Endothelial cell of umbilical vein (primary cell): ENCODE measurements around the gene LUZP2. TPM values are rescaled to one million over a fixed set of nuclear protein-coding genes. Genes with fewer than 3 reads are reported as not detected.

ENCODE experiments used
- BruUV-seq: library from RNA; stranded (reverse); fragments of 400-500 nt; replicated peaks from 2 replicates; lab custom pipeline; 2021; lab: Mats Ljungman, UMichigan
- CTCF ChIA-PET: fragments of 300-600, 350-600 bp; sonication (Branson Sonifier 250); formaldehyde crosslinking; loops from one replicate; lab custom pipeline; 2021; ENCODE audit warnings: antibody characterized with exemption, inconsistent platforms; lab: Charles Lee
- POLR2A ChIA-PET: fragments of 300-600, 350-600 bp; sonication (Branson Sonifier 250); formaldehyde crosslinking; loops from one replicate; lab custom pipeline; 2021; ENCODE audit warnings: antibody characterized with exemption, inconsistent platforms; lab: Charles Lee
- DNase-seq: peaks from one replicate; pipeline ENCODE4 v3.0.0-alpha.2; 2011; ENCODE audit warnings: low read depth, low spot score
- FAIRE-seq: peaks from 2 replicates; lab custom pipeline; 2011; peaks lifted over from hg19 to GRCh38; lab: Jason Lieb, UNC
- H2AFZ ChIP-seq: 2 replicates; pipeline ENCODE4 v1.6.0; 2012; ENCODE audit warnings: low read depth, low read length, control low read depth, inconsistent platforms
- H3K27ac ChIP-seq: 2 replicates; pipeline ENCODE4 v1.5.1; 2011; ENCODE audit warnings: low read depth, mild to moderate bottlenecking, control low read depth, low read length, moderate library complexity; ENCODE audit not compliant: insufficient read depth
- H3K27me3 ChIP-seq, 2 experiments: 2 replicates each; pipeline versions ENCODE4 v1.6.0 to v1.6.1; 2011; ENCODE audit warnings: low read length in 2 of 2, mixed read lengths in 1 of 2; ENCODE audit not compliant: control insufficient read depth in 2 of 2, insufficient read depth in 2 of 2
- H3K36me3 ChIP-seq, 2 experiments: 2 replicates in 1 of 2; 3 replicates in 1 of 2; pipeline ENCODE4 v1.5.1; 2011; ENCODE audit warnings: low read length in 2 of 2, mild to moderate bottlenecking in 1 of 2, moderate library complexity in 1 of 2; ENCODE audit not compliant: control insufficient read depth in 2 of 2, insufficient read depth in 2 of 2; ENCODE audit errors: extremely low read depth in 1 of 2
- H3K4me1 ChIP-seq: 3 replicates; pipeline ENCODE4 v1.5.1; 2011; ENCODE audit warnings: mild to moderate bottlenecking, low read length; ENCODE audit not compliant: control insufficient read depth, insufficient read depth; ENCODE audit errors: extremely low read depth
- H3K4me2 ChIP-seq: 2 replicates; pipeline ENCODE4 v1.6.1; 2011; ENCODE audit warnings: low read length, control low read depth, mixed read lengths; ENCODE audit not compliant: insufficient read depth
- H3K4me3 ChIP-seq, 3 experiments: fragments of 200-600 bp in 1 of 3; sonication (generic), shearing (Covaris generic) in 1 of 3; replicated peaks in 1 of 3; 2 replicates each; pipeline ENCODE4 v1.5.1; 2011 to 2016; ENCODE audit warnings: control low read depth in 3 of 3, low read length in 3 of 3, mild to moderate bottlenecking in 2 of 3, inconsistent platforms in 1 of 3, low read depth in 1 of 3, moderate library complexity in 1 of 3; ENCODE audit not compliant: insufficient read depth in 1 of 3
- H3K79me2 ChIP-seq: 2 replicates; pipeline ENCODE4 v1.6.0; 2012; ENCODE audit warnings: low read length, inconsistent platforms; ENCODE audit not compliant: control insufficient read depth, insufficient read depth
- H3K9ac ChIP-seq: replicated peaks from 2 replicates; pipeline ENCODE3; 2011; ENCODE audit warnings: low read length, control low read depth; ENCODE audit not compliant: insufficient read depth; ENCODE audit errors: extremely low read depth
- H3K9me1 ChIP-seq: replicated peaks from 3 replicates; pipeline ENCODE4 v1.6.0; 2011; ENCODE audit warnings: mild to moderate bottlenecking, low read length; ENCODE audit not compliant: control insufficient read depth, insufficient read depth; ENCODE audit errors: extremely low read depth
- H3K9me3 ChIP-seq: replicated peaks from 2 replicates; pipeline ENCODE4 v1.5.1; 2012; ENCODE audit warnings: low read length, inconsistent platforms; ENCODE audit not compliant: control insufficient read depth, insufficient read depth
- H4K20me1 ChIP-seq: replicated peaks from 2 replicates; pipeline ENCODE3; 2011; ENCODE audit warnings: mild to moderate bottlenecking, low read length; ENCODE audit not compliant: control insufficient read depth, insufficient read depth; ENCODE audit errors: extremely low read depth
- CTCF ChIP-seq, 2 donors: IDR thresholded peaks; 1 replicate in 1 of 2; 2 replicates in 1 of 2; pipeline ENCODE4 v1.5.1; 2011; ENCODE audit warnings: low read length in 2 of 2, mild to moderate bottlenecking in 2 of 2, moderate library complexity in 2 of 2, control low read depth in 1 of 2, inconsistent platforms in 1 of 2, low read depth in 1 of 2; ENCODE audit not compliant: insufficient read depth in 1 of 2; ENCODE audit errors: extremely low read depth in 1 of 2
- EZH2 ChIP-seq: IDR thresholded peaks from 2 replicates; pipeline ENCODE4 v1.6.1; 2012; ENCODE audit warnings: borderline replicate concordance, low read depth, mild to moderate bottlenecking, moderate library complexity, low read length, inconsistent platforms; ENCODE audit not compliant: severe bottlenecking
- FOS ChIP-seq: IDR thresholded peaks from 2 replicates; pipeline ENCODE4 v1.6.1; 2011; ENCODE audit warnings: mild to moderate bottlenecking, low read length, moderate library complexity, borderline replicate concordance; ENCODE audit not compliant: insufficient read depth
- GATA2 ChIP-seq: IDR thresholded peaks from 2 replicates; pipeline ENCODE4 v1.7.0; 2011; ENCODE audit warnings: low read depth, mild to moderate bottlenecking, moderate library complexity, mixed read lengths, low read length; ENCODE audit not compliant: insufficient read length, insufficient read depth
- JUN ChIP-seq: IDR thresholded peaks from 2 replicates; pipeline ENCODE4 v1.6.1; 2011; ENCODE audit warnings: borderline replicate concordance, low read depth; ENCODE audit not compliant: insufficient read length, insufficient read depth
- MAX ChIP-seq: IDR thresholded peaks from 2 replicates; pipeline ENCODE4 v1.6.1; 2011; ENCODE audit not compliant: insufficient read depth, insufficient read length
- MYC ChIP-seq: IDR thresholded peaks from one replicate; pipeline ENCODE4 v1.6.1; 2011; ENCODE audit warnings: mild to moderate bottlenecking, low read depth, low read length
- POLR2A ChIP-seq: IDR thresholded peaks from 2 replicates; pipeline ENCODE4 v1.6.1; 2012; ENCODE audit warnings: low read depth, mild to moderate bottlenecking, control low read depth, low read length
- POLR2AphosphoS5 ChIP-seq: IDR thresholded peaks from 2 replicates; pipeline ENCODE4 v1.6.1; 2012; ENCODE audit warnings: low read depth, mild to moderate bottlenecking, control low read depth, low read length, moderate library complexity; ENCODE audit not compliant: insufficient read depth
- dilution Hi-C: fragments of 300-500 bp; cut with MboI; formaldehyde crosslinking; loops from one replicate; pipeline ENCODE4 v1.15.0; 2019; ENCODE audit warnings: low sequenced_read_pairs; ENCODE audit not compliant: extremely low pct_ligation_motif_present
- intact Hi-C: fragments of 100-400 bp; cut with micrococcal nuclease; formaldehyde crosslinking; loops from one replicate; pipeline ENCODE4 v1.10.0; 2022
- polyA plus RNA-seq, 4 experiments: library from polyadenylated mRNA; depleted of rRNA in 3 of 4; stranded (reverse) in 3 of 4; unstranded in 1 of 4; fragments of >200 nt; gene quantifications; 2 replicates each; pipeline versions ENCODE4 v1.2.1 to v1.2.3, GENCODE V29; 2011 to 2012; ENCODE audit warnings: missing spikeins in 1 of 4
- total RNA-seq: library from RNA; stranded (reverse); gene quantifications from 2 replicates; pipeline ENCODE4 v1.2.3, GENCODE V29; 2021

Gene LUZP2
- total and polyA plus RNA-seq, 2 donors (not counting 3 experiments of a cell fraction or from before 2014, with no cell fraction given) = 0.07 TPM; not detected in 1

- CTCF ChIA-PET = no interaction called here
- no peaks in the 10 kb centered on the region for H3K9me3 ChIP-seq
- intact Hi-C loops (no loop called here), dilution Hi-C loops (no loop called here)
- no peak overlapping the region for H3K4me3 ChIP-seq
- no peaks in the 10 kb centered on the region for H3K36me3 ChIP-seq
- FAIRE-seq (no peak), DNase-seq (no peak)
- H3K79me2 ChIP-seq = no peaks in the 10 kb centered on the region
- no peak overlapping the region for H3K4me2 ChIP-seq
- H3K27ac ChIP-seq = no peak overlapping the region
- no peaks in the 10 kb centered on the region for H3K4me1 ChIP-seq
- H3K27me3 ChIP-seq = no peaks in the 10 kb centered on the region
- TF ChIP-seq JUN = no peak
- TF ChIP-seq MAX = no peak
- no peak for TF ChIP-seq FOS
- no peak for TF ChIP-seq MYC
- TF ChIP-seq EZH2 = no peak
- no peak for TF ChIP-seq POLR2A
- no peak for TF ChIP-seq GATA2
- no peak for TF ChIP-seq POLR2AphosphoS5
- no peak for TF ChIP-seq CTCF (IDR thresholded peaks at IDR 0.05; ENCODE audit: extremely low read depth in 1 of 2, insufficient read depth in 1 of 2, low read depth in 1 of 2, low read length in 2 of 2)
- no peaks in the 10 kb centered on the region for H4K20me1 ChIP-seq
- POLR2A ChIA-PET = no interaction called here
- BruUV-seq = no TSS peak
- no peaks in the 10 kb centered on the region for H3K9me1 ChIP-seq
- no peak overlapping the region for H3K9ac ChIP-seq
- peak overlapping the region; percentile 20 for H2AFZ ChIP-seq
Measured at GRCh38 chr11:24819863-24820434, 323.1 kb downstream of the LUZP2 start.
